Activated CD4-positive, alpha-beta T cell treated with anti-CD3 and anti-CD28 coated beads for 1 hour (primary cell): ENCODE measurements around the gene PPIP5K1.
A peak's percentile ranks its signal among the peaks of the same experiment; 100 is the strongest.

Experiments used
- DNase-seq: peaks from one replicate; pipeline ENCODE4 v3.0.0-alpha.2; 2020

The PPIP5K1 gene

DNA sequence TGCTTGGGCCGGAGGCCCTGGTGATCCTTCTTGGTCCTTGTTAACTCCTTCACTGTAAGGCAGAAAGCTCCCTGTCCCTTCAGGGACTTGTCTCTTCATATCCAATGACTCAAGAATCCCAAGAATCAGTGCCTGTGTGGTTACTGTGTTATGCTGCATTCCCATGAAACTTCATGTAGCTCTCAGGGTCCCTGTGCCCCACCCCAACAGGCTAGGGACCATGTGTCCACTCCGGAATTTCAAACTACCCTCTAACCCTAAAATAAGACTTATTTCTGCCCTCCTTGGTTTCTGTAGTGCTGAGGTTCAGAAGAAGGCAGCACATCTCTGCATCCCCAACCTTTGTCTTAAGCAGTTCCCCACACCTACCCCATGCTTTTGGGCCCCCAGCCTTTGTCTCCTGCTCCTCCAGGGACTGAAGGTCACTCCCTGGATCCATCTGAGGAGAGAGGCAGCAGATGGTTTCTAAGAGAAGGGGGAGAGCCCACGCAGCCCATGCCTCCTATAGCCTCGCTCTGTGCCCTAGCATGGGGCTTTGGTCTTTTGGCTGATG lies 73.1 kb downstream of the PPIP5K1 start:
- no peak for DNase-seq

DNA sequence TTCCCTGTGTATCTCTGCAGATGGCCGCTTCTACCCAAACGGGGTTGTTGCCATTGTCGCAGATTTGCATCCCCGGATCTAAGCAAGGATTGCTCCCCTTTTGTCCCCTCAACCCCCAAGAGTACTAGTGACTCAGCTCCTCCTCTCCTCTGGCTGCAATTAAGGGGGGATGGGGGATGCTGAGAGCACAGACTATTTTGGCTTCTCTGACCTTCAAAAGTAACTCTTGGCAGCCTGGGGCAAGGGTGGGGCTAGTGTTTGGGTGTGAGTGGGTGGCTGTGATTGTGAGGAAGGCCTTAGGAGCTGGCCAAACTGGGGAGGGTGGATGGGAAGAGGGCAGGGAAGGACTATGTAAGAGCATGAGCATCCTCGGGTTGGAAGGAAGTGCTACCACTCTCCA lies 73.8 kb downstream of the PPIP5K1 start:
- no peak for DNase-seq

DNA sequence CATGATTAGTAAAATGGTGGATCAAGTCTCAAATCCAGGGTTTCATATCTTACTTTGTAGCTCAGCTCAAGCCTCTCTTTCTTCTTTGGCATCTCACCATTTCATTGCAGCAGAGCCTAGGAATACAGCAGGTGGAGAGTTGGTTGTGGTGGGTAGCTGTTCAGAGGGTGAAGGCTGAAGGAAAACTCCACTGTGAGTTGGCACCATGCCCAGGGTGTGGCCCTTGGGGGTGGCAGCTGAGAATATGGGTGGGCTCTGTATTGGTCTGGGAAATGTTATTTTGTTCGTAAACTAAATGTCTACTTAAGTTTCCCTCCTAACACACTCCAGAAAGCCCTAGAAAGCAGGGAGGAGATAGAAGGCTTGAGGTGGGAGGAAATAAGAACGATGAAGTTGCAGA lies 74.3 kb downstream of the PPIP5K1 start:
- DNase-seq, result no peak

DNA sequence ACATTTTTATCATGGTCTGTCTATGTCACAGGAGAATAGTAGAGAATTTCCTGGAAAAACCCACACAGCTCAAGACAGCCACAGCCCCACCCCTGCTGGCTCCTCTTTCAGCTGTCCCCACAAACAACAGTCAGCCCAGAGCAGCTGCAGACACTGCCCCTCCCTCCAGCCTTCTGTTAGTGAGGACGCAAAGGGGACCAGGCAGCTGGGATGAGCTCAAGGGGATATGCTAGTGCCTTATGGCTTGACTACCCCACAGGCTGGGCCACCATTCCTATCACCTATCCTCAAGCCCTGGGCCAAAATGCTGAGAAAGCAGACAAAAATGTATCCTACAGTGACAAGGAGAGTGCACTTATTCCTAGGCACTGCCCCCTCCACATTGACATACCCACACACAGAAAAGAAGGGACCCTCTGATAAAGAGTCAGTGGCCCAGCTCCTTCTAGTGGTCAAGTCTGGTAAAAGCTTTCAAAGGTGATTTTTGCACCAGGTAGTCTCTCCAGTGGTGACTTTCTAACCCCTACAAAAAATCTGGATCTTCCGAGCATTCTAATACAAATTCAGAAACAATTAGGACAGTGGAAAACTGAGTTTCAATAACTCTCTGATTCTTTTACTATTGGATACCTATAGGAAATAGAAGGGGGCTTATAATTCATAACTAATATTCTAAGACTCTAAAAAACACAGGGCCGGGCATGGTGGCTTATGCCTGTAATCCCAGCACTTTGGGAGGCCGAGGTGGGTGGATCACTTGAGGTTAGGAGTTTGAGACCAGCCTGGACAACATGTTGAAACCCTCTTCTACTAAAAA lies 75.6 kb downstream of the PPIP5K1 start:
- no peak for DNase-seq

DNA sequence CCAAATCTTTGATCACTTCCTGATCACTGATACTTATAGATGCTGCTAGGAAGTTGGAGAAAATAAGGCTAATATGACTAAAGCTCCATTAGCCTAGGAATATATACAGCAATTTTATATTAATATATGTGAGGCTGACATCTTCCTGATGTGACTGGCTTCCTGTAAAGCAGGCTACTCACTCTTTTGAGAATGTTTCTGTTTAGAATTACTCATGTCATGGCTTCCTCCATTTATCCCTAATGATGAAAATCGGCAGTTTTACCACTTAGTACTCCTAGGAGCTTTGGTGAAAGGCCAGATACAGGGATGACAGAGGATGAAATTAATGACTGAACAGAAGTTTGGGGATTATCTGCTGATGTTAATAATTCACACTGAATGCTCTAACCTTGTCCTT lies 76.5 kb downstream of the PPIP5K1 start:
- no peak for DNase-seq

DNA sequence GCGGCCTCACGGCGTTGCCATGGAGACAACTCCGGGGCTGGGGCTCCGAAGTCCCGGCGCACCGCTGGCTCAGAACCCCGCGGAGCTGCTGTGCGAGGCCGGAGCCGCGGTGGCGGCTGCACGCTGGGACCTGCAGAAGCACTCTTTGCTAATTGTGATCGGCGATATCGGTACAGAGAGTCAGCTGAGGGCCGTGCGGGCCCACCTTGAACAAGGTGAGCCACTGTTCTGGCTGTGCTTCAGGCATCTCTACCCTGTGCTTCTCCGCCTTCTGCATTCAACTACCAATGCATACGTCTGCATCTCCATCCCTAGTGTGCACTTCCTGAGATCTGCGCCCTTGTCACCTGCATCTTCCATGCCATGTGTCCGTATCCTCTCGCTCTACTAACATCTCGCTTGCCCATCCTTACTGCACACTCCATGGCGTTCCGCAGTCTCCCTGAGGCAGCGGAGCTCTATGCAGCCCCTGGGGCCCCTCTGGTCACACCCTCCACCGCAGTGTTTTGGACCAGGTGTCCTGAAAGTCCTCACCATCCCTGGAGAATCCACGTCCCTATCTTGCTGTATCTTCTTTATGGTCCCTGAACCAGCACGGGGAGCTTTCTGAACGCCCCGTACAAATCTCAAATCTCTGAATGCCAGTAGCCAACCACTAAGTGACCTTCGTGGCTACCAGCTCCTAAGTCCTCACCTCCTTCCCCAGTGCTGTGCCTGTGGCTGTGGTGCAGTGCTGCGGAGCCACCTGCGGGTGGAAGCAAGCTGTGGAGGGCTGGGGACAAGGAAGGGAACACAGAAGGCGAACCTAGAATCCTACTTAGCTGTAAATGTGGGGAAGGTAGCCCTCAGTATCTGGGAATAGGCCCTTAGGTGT lies 78.8 kb downstream of the PPIP5K1 start:
- no peak for DNase-seq

DNA sequence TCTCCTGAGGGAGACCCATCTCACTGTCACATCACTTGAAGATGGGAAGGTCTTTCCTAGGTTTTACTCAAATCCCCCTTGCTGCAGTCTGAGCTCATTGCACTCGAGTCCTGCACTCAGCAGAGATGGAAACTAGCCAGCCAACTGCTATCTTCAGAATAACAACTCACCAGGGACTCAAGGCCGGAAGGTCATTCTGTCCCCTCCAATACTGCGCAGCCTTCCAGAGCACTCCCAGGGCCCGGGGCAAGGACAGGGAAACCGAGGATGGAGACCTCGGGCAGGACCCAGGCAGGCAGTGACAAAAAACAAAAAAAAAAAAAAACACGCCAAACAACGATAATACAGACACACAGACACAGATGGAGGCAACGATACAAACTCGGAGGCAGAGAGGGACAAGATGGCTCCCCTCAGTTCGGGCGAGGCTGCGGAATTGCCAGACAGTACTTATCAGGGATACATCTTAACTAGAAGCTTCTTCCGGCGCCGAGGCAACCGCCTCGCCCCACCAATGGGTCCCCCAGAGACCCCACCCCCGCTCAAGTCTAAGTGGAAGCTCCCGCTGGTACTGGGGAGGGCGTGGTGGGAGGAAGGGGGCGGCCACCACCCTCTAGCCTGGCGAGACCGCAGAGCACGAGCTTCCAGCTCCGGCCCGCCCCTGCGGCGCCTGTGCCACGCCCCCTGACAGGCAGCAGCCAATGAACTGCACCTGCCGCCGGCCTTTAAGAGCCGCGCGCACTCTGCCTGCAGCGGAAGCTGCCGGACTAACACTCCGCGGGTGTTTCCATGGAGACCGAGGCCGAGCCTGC lies 79.6 kb downstream of the PPIP5K1 start:
- DNase-seq, result peak; percentile 92

DNA sequence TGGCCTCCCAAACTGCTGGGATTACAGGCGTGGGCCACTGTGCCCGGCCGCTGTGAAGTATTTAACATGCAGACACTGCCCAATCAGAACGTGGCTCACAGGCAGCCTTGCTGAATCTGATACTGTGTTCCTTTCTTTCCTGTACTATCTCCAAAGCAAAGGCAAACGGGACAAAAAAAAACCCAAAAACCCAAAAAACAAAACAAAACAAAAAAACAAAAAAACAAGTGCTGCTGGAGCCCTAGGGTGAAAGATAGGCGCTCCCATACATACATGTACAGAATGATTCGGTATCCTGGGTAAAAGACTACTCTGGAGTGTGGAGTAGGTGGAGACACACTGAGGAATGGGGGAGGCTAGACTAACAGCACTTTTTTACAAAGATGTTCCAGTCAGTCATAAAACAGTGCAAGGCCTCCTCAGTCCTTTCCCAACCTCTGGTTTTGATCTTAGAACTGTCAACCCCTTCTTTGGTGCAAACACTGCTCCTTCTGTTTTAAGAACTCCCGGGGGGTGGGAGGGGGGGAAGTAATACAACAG lies 80.3 kb downstream of the PPIP5K1 start:
- no peak for DNase-seq

DNA sequence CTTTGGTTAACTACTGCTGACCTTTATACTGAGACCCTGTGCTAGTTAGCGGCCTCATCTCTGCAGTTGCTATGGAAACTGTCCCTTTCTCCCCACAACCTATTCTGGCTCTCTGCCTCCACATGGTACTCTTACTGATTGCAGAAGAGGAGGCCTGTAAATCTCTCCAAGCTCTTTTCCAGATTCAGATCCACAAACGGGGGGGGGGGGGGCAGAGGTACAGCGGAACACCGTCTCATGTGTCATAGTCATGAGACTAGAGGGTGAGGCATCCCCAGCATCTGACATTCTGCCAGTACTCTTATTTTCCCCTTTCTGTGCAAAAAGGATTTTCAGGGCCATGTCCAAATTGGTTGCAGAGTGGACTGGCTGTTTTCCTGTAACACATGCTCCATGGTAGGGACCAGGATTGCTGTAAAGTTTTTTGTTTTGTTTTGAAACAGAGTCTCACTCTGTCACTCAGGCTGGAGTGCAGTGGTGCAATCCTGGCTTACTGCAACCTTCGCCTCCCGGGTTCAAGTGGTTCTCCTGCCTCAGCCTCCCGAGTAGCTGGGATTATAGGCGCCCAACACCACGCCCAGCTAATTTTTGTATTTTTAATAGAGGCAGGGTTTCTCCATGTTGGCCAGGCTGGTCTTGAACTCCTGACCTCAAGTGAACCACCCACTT lies 80.9 kb downstream of the PPIP5K1 start:
- DNase-seq, result no peak

DNA sequence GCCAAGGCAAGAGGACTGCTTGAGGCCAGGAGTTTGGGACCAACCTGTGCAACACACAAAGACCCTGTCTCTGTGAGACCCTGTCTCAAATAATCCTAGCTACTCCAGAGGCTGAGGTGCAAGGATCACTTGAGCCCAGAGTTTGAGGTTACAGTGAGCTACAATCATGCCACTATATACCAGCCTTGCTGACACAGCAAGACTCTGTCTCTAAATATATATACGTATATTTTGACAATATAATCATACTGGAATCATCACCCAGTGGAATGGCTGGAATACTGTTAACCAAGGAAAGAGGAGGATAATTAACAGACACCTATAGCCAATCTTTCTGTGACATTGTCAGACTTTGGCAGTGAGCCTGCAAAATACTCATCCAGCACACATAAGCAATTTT lies 81.6 kb downstream of the PPIP5K1 start:
- DNase-seq, result no peak

DNA sequence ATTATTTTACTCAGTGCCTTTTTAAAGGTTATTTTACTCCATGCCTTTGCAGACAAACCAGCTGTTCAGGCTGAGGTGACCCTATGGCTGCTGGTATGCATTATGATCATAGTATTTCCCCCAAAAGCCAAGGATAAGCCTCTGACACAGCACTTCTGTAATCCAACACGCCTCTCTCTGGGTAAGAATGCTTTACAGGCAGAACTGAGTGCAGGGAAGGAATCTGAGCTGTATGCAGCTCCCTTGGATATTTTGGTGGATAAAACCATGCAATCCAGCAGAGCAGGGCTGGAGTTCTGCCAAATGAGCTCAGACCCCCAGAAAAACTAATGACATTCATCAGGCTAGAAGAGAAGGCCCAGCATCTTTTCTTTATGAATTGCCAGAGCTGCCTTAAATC lies 84.3 kb downstream of the PPIP5K1 start:
- no peak for DNase-seq

DNA sequence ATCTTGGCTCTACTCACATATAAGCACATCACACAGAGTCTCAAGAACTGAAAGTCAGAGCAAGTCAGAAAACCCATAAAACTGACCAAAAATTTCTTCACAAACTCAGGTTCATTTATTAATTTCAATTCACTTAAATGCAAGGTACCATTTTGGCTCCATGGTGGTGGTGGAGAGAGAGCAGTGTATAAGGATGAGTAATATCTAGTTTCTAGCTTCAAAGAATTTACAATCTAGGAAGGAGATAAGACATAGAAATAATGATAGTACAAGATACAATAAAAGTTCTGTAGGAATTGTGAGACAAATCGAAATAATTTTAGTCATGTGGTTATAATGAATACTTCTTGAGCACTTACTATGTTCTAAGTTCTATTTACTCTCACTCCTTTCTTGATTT lies 90.4 kb downstream of the PPIP5K1 start:
- DNase-seq, result no peak

DNA sequence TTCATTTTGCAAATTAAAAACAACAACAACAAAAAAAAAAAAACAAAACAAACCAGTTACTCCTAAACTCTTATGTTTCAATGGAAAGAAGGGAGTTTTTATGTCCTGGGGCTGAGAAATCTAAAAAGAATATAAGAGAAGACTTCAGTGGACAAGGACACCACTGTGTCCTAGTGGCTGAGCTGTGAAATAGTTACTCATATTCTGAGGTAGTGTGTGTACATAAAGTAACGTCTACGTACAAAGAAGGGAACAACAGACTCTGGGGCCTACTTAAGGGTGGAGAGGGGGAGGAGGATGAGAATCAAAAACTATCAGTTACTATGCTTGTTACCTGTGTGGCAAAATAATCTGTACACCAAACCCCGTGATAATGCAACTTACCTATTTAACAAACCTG lies 91.0 kb downstream of the PPIP5K1 start:
- no peak for DNase-seq

DNA sequence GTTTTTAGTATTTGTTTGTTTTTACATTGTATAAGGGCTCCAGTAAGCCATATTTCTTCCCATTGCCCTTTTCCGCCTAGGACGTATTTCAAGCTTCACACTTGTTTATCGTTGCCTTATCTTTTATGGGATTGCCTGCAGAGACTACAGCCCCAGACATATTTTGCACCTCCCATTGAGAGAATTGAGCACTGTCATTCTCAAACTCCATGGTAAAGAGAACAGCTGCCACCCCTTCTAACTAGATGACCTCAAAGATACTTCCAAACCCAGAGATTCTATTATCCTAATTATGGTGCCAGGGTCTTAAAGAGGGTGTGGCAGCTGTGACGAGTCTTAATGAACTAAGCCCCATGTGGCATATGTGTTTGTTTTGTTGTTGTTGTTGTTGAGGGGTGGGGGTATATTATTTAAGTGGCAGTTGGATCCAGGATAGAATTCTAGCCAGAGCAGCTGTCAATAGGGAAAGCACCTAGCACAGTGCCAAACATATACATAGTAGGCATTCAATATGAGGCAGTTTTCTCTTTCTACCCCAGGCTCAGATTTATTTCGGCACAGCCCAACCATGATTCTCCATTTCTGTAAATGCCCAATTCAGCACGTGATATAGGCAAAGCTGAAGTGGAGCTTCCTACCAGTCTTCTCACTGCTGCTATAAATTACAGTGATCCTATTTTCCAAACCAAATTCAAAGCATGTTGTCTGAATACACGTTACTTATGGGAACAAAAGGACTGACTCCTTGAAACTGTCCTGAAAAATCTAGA lies 96.1 kb downstream of the PPIP5K1 start:
- DNase-seq, result no peak

DNA sequence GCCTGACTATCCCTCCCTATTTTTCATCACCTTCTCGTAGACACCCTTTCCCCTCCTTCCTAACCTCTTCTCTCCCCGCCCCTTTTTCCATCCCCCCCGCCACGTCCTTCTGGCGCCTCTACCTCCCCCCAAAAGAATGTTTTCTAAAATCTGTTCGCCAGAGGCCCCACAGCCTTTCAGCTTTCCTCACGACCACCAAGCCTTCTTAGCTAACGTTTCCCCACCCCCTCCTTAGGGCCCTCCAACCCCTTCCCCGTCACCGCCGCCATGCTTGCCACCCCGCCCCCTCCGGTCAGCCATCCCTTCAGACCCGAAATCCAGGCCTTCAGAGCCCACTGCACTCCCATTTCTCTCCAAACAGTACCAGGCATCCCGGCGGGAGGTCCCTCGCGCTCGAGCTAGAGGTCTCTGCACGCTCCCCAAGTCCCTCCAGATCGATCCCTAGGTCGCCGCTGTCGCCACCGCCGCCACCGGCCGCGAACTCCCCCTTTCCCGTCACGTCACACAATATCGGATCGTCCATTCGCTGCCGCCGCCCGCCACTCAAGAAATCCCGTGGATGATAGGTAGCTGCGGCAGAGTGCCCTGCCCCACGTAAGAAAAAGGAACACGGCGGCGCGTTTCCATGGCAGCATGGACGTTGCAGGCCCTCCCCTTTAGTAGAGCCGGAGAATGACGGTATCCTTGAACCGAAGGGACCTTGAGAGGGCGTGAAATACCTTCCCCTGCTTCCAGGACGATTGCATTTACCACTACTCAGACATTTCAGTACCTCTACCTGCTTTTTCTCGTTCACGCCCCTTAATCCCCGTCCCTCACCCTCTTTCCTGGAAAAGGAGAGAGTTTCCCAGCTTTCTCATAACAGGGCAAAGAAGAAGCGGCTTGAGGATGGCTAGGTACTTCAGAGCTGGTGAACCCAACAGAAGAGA lies 97.1 kb downstream of the PPIP5K1 start, which contains the start of gene TP53BP1:
TSS of gene TP53BP1 (minus strand) at position 484 of the 929 bp plus-strand sequence. CDS start at position 371, 113 bp downstream.
- peak; percentile 91 for DNase-seq

DNA sequence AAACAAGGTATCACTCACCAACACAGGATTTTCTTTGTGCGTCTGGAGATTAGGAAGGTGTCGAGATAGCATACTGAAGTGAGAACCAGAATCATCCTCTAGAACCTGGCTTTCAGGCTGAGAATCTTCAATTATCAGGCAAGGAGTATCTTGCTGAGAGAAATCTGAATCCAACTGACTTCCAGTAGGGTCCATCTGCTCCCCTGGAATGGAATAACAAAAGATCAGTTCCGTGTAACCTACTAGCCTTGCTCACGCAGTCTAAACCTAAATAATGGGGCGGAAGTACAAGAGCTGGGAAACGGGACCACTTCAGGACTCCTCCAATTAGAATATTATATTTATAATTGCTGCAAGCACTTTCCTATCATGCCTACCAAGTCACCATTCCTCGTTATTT lies 97.7 kb downstream of the PPIP5K1 start:
- no peak for DNase-seq

DNA sequence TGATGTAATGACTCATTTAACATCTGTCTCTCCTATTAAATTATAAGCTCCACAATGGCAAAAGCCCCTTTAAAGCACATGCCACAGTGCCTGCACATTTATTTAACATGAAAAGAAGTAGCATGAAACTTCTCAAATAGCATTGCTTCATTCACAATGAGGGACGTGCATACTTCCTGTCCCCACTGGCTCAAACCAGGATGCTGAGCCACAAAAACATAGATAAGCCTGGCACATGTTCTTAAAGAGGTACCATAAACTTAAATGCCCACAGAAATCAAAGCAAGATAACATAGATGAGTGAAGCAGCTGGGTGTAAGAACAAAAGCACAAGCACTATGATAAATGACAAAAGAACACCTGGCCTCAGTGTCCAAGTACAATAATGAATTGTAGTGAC lies 100.8 kb downstream of the PPIP5K1 start:
- no peak for DNase-seq

DNA sequence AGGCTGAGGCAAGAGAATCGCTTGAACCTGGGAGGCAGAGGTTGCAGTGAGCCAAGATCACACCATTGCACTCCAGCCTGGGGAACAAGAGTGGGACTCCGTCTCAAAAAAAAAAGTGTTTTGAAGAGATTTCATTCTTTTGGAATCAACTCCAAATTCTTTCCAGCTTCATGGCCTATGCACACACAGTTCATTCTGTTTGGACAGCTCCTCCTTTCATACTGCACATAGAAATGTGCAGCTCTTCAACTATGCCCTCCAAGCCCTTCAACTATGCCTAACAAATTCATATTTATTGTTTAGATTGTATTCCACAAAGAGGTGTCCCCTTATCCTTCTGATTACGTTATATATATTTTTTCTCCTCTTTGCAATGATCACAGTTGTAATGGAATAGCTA lies 101.2 kb downstream of the PPIP5K1 start:
- DNase-seq, result no peak

DNA sequence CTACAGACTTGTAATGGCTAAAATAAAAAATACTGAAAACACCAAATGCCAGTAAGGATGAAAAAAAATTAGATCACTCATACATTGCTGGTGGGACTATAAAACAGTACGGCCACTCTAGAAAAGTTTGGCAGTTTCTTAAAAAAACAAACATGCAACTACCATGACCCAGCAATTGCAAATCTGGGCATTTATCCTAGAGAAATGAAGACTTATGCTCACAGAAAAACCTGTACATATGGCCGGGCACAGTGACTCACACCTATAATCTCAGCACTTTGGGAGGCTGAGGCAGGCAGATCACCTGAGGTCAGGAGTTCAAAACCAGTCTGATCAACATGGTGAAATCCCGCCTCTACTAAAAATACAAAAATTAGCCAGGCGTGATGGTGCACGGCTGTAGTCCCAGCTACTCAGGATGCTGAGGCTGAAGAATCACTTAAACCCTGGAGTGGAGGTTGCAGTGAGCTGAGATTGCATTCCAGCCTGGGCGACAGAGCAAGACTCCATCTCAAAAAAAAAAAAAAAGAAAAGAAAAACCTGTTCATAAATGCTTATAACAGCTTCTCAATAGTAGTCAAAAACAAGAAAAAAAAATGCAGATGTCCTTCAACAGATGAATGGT lies 102.6 kb downstream of the PPIP5K1 start:
- no peak for DNase-seq

DNA sequence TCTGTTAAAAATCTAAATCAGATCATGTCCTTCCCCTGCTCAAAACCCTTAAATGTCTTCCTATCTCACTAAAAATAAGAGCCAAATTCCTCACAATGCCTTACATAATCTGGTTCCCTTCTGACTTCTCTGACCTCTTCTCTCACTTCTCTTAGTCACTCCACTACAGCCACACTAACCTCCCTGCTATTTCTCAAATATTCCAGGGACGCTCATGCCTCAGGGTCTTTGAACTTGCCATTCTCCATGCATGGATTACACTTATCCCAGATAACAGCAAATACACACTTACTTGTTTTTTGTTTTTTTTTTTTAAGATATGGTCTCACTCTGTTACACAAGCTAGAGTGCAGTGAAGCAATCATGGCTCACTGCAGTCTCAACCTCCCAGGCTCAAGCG lies 105.6 kb downstream of the PPIP5K1 start:
- DNase-seq, result no peak
